ENCODE data around the gene HOXB5.

Gene HOXB5

DNA sequence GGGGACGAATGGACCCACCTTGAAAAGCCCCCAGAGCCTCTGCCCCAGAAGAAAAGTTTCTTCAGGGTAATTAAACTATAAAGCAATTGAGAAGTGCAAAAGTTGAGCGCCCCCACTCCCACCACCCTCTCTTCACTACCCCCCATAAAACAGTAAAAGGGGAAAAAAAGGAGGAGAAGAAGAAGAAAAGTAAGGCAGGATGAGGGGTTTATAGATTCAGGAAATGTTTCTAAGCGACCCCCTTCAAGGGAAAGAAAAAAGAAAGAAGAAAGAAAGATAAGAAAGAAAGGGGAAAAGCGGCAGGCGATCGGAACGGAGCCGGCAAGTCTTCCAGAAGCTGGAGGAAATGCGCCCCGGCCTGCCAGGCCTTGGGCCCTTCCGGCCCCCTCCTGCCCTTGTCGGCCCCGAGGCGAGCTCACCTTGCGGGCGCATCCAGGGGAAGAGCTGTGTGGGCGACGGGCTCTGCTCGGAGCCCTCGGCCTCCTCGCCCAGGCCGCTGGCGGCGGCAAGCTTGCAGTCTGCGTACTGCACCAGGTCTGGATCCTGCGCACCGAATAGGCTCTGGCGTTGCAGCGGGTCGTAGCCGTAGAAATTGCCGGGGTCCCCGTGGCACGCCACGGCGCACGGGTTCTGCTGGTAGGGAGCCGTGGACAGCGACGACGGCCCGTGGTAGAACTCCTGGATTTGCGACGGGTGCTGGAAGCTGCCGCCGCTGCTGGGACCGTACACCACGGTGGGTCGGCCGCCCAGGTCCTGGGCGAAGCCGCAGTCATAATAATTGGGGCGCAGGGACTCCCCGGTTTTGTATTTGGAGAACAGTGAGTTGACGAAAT is 20.5 kb upstream of the HOXB5 start:
- H3K36me3 ChIP-seq (ENCODE audit: control insufficient read depth, insufficient read depth, low read length) = no peaks in the 10 kb centered on the region
- peak overlapping the region; percentile 27 for H3K4me3 ChIP-seq (replicated peaks; ENCODE audit: low read depth, low read length)
- H3K27me3 ChIP-seq (replicated peaks; ENCODE audit: control insufficient read depth, insufficient read depth, low read length) = peaks cover 8% of the 10 kb centered on the region
- TF ChIP-seq, protein P1, sequence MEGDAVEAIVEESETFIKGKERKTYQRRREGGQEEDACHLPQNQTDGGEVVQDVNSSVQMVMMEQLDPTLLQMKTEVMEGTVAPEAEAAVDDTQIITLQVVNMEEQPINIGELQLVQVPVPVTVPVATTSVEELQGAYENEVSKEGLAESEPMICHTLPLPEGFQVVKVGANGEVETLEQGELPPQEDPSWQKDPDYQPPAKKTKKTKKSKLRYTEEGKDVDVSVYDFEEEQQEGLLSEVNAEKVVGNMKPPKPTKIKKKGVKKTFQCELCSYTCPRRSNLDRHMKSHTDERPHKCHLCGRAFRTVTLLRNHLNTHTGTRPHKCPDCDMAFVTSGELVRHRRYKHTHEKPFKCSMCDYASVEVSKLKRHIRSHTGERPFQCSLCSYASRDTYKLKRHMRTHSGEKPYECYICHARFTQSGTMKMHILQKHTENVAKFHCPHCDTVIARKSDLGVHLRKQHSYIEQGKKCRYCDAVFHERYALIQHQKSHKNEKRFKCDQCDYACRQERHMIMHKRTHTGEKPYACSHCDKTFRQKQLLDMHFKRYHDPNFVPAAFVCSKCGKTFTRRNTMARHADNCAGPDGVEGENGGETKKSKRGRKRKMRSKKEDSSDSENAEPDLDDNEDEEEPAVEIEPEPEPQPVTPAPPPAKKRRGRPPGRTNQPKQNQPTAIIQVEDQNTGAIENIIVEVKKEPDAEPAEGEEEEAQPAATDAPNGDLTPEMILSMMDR (IDR thresholded peaks at IDR 0.05; ENCODE audit: insufficient read depth, low read length, poor library complexity, severe bottlenecking) = no peak
- no peak for DNase-seq (ENCODE audit: extremely low read depth, insufficient read length)

DNA sequence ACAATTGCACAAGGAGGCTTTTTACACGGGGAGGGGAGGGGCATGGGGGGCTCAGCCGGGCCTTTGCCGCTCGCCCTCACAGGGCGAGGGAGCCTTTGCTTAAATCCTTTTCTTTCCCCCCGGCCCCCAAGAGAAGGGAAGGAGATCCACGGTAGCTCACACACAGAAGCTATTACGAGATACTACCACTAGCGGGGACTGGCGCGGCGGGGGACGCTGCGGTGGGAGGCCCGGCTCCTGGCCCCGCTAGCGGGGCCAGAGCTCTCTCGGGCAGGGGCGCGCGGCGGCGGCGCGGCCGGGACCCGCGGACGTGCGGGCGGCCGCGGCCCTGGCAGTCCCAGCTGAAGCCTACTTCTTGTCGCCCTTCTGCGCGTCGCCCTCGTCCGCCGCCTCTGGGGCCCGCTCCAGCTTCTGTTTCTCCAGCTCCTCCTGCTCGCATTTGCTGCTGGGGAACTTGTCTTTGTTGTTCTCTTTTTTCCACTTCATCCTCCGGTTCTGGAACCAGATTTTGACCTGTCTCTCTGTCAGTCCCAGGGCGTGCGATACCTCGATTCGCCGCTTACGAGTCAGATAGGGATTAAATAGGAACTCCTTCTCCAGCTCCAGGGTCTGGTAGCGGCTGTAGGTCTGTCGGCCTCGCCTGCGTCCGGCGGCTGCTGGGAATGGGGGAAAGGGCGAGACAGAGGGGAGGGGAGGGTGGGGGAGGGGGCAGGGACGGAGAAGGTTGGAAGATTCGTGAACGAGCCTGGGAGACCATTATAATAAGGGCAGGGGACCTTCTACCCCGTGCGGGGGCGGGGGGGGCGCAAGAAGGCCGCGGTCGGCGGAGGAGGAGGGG is 19.5 kb upstream of the HOXB5 start:
- H3K4me3 ChIP-seq (replicated peaks; ENCODE audit: low read depth, low read length) = peak overlapping the region; percentile 48
- H3K36me3 ChIP-seq (ENCODE audit: control insufficient read depth, insufficient read depth, low read length) = no peaks in the 10 kb centered on the region
- DNase-seq (ENCODE audit: extremely low read depth, insufficient read length) = no peak
- TF ChIP-seq, protein P1 (IDR thresholded peaks at IDR 0.05; ENCODE audit: insufficient read depth, low read length, poor library complexity, severe bottlenecking) = peak; percentile 46
- H3K27me3 ChIP-seq (replicated peaks; ENCODE audit: control insufficient read depth, insufficient read depth, low read length) = peaks cover 8% of the 10 kb centered on the region

DNA sequence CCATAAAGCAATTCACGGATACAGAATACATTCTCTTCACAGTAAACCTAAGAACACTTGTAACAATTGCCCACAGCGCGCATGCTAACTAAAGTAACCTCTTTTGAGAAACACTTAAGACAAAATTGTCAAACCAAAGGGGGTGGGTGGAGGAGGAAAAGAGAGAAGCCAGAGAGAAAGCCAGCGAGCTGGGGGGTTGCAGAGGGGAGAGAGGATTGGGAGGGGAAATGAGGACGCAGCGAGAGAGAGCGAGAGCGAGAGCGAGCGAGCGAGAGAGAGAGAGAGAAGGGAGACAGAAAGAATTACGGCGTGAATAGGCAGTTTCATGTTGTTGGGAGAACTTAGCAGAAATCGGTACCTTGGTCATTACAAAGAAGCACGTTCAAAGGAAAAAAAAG is 18.9 kb upstream of the HOXB5 start:
- TF ChIP-seq, protein P1 (IDR thresholded peaks at IDR 0.05; ENCODE audit: insufficient read depth, low read length, poor library complexity, severe bottlenecking) = no peak
- Histone ChIP-seq H3K36me3 (ENCODE audit: control insufficient read depth, insufficient read depth, low read length) (no peaks in the 10 kb centered on the region), H3K4me3 (replicated peaks; ENCODE audit: low read depth, low read length) (peak overlapping the region; percentile 48), H3K27me3 (replicated peaks; ENCODE audit: control insufficient read depth, insufficient read depth, low read length) (peaks cover 3% of the 10 kb centered on the region)
- no peak for DNase-seq (ENCODE audit: extremely low read depth, insufficient read length)

DNA sequence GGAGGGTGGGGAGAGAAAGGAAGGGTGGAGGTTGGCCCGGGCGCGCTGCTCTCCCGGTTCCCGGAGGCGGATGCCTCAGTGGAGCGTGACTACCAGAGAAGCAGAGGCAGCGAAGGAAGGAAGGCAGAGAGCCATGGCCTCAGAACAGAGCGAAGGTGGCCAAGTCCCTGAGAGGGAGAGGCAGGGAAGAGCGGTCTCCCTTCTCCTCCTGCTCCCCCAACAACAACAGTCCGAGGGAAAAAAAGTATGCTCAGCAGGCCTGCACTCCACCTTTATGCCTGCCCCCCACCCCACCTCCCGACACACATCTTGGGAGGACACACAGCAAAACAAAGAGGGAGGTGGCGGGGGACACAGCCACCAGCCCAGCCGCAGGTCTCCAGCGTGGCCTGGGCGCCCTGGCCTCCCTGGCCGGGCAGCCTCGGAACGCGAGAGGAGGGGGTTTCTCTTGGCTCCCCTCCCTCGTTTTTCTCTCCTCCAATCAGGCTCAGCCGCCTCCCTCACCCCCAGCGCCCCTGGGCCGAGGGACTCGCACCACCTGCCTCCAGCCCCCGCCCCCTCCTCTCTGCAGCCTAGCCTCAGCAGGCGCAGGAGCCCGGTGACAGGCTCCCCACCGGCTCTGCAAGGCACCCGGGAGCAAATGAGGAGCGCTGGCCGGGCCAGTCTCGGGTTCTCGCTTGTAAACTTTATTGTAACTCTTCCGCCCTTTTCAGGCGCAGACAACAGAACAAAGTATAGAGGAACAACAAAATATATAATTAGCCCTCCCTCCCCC is 18.3 kb upstream of the HOXB5 start:
- Histone ChIP-seq H3K36me3 (ENCODE audit: control insufficient read depth, insufficient read depth, low read length) (no peaks in the 10 kb centered on the region), H3K27me3 (replicated peaks; ENCODE audit: control insufficient read depth, insufficient read depth, low read length) (peaks cover 3% of the 10 kb centered on the region), H3K4me3 (replicated peaks; ENCODE audit: low read depth, low read length) (peak overlapping the region; percentile 82)
- DNase-seq (ENCODE audit: extremely low read depth, insufficient read length) = no peak
- TF ChIP-seq, protein P1 (IDR thresholded peaks at IDR 0.05; ENCODE audit: insufficient read depth, low read length, poor library complexity, severe bottlenecking) = no peak

DNA sequence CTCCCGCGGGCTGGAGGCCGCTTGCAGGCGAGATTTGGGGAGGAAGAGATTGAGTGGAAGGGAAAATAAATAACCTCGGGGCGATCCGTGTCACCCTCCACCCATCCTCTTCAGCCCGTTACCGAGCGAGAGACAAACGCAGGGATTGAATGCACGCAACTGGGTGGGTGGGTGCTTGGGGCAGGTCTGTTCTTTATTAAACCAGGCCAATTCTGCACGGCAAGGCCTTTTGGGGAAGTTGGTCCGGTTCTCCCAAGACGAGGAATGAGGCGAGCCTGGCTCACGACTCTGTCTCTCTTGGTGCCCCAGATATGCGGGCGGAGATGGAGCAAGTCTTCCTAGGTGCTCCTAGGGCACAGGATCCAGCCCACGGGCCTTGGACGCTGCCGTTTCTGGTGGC is 17.6 kb upstream of the HOXB5 start:
- Histone ChIP-seq H3K4me3 (replicated peaks; ENCODE audit: low read depth, low read length) (peak overlapping the region; percentile 82), H3K36me3 (ENCODE audit: control insufficient read depth, insufficient read depth, low read length) (no peaks in the 10 kb centered on the region), H3K27me3 (replicated peaks; ENCODE audit: control insufficient read depth, insufficient read depth, low read length) (peaks cover under 1% of the 10 kb centered on the region)
- TF ChIP-seq, protein P1 (IDR thresholded peaks at IDR 0.05; ENCODE audit: insufficient read depth, low read length, poor library complexity, severe bottlenecking) = no peak
- no peak for DNase-seq (ENCODE audit: extremely low read depth, insufficient read length)

Measured in GM06990 (cell line).